HepG2 (cell line): ENCODE data around the gene CFAP210. TPM values are rescaled to one million over a fixed set of nuclear protein-coding genes. Genes with fewer than 3 reads are reported as not detected.

ENCODE experiments used
- ATF7 ChIP-seq, 2 experiments: fragments of 450-650 bp in 1 of 2; sonication (generic) in 1 of 2; formaldehyde crosslinking in 1 of 2; IDR thresholded peaks; 2 replicates each; pipeline versions ENCODE4 v1.4.0 to v1.6.1; 2016 to 2020; ENCODE audit warnings: antibody characterized with exemption in 1 of 2, mild to moderate bottlenecking in 1 of 2, missing genetic modification reagents in 1 of 2
- FOXK2 ChIP-seq: fragments of 450-650 bp; IDR thresholded peaks from 2 replicates; pipeline ENCODE4 v1.6.1; 2016
- FOXM1 ChIP-seq: sonication (generic); formaldehyde crosslinking; IDR thresholded peaks from 2 replicates; pipeline ENCODE4 v1.5.0; 2020; ENCODE audit warnings: missing genetic modification reagents
- GPN1 ChIP-seq: sonication (generic); formaldehyde crosslinking; IDR thresholded peaks from 2 replicates; pipeline ENCODE4 v1.5.1; 2020; ENCODE audit warnings: missing genetic modification reagents, borderline replicate concordance
- HDAC1 ChIP-seq: sonication (generic); formaldehyde crosslinking; IDR thresholded peaks from 2 replicates; pipeline ENCODE4 v1.5.1; 2020; ENCODE audit warnings: mild to moderate bottlenecking, missing genetic modification reagents
- HIVEP1 ChIP-seq: sonication (generic); formaldehyde crosslinking; IDR thresholded peaks from 2 replicates; pipeline ENCODE4 v1.4.0; 2020; ENCODE audit warnings: mild to moderate bottlenecking, missing genetic modification reagents
- KDM1A ChIP-seq: IDR thresholded peaks from 2 replicates; pipeline ENCODE4 v1.6.1; 2016; ENCODE audit warnings: missing compliant biosample characterization
- MED1 ChIP-seq: sonication (generic); formaldehyde crosslinking; IDR thresholded peaks from 2 replicates; pipeline ENCODE4 v1.4.0; 2020; ENCODE audit warnings: missing genetic modification reagents
- MIER2 ChIP-seq: IDR thresholded peaks from 2 replicates; pipeline ENCODE4 v1.6.1; 2016; ENCODE audit warnings: missing biosample characterization, missing genetic modification reagents
- NBN ChIP-seq: fragments of 450-650 bp; conservative IDR thresholded peaks from 2 replicates; pipeline ENCODE4 v1.6.1; 2017
- NCOA5 ChIP-seq: sonication (generic); formaldehyde crosslinking; IDR thresholded peaks from 2 replicates; pipeline ENCODE4 v1.4.0; 2020; ENCODE audit warnings: missing genetic modification reagents
- RBFOX2 ChIP-seq: fragments of 200-400 bp; formaldehyde crosslinking; IDR thresholded peaks from 2 replicates; pipeline ENCODE4 v1.6.1; 2017; ENCODE audit warnings: low read depth, mild to moderate bottlenecking, low read length
- RFX5 ChIP-seq: IDR thresholded peaks from 2 replicates; pipeline ENCODE4 v1.6.1; 2011; ENCODE audit warnings: low read depth, low read length, improper control_type of control experiment
- SIX1 ChIP-seq: sonication (generic); formaldehyde crosslinking; IDR thresholded peaks from 2 replicates; pipeline ENCODE4 v1.4.0; 2020; ENCODE audit warnings: missing genetic modification reagents, borderline replicate concordance
- SP2 ChIP-seq: sonication (generic); formaldehyde crosslinking; IDR thresholded peaks from 2 replicates; pipeline ENCODE4 v1.5.1; 2020; ENCODE audit warnings: mild to moderate bottlenecking, missing genetic modification reagents
- ZKSCAN1 ChIP-seq: fragments of 150-350 bp; IDR thresholded peaks from 2 replicates; pipeline ENCODE4 v1.6.1; 2014; ENCODE audit warnings: low read length
- ZMYM3 ChIP-seq: sonication (generic); formaldehyde crosslinking; IDR thresholded peaks from 2 replicates; pipeline ENCODE4 v1.5.1; 2020; ENCODE audit warnings: mild to moderate bottlenecking, missing genetic modification reagents
- ZNF24 ChIP-seq: fragments of 450-650 bp; IDR thresholded peaks from 2 replicates; pipeline ENCODE4 v1.6.1; 2017; ENCODE audit warnings: antibody characterized with exemption, mild to moderate bottlenecking
- ZNF260 ChIP-seq: sonication (generic); formaldehyde crosslinking; IDR thresholded peaks from 2 replicates; pipeline ENCODE4 v1.4.0; 2020; ENCODE audit warnings: missing genetic modification reagents, low read depth, mild to moderate bottlenecking, borderline replicate concordance
- ZNF292 ChIP-seq: sonication (generic); formaldehyde crosslinking; IDR thresholded peaks from 2 replicates; pipeline ENCODE4 v1.8.1; 2022; ENCODE audit warnings: mild to moderate bottlenecking, low read depth, missing genetic modification reagents, borderline replicate concordance
- ZNF878 ChIP-seq: sonication (generic); formaldehyde crosslinking; IDR thresholded peaks from 2 replicates; pipeline ENCODE4 v1.8.1; 2023; ENCODE audit warnings: mild to moderate bottlenecking, missing genetic modification reagents, moderate library complexity
- ZSCAN31 ChIP-seq: sonication (generic); formaldehyde crosslinking; IDR thresholded peaks from 2 replicates; pipeline ENCODE4 v1.5.0; 2020; ENCODE audit warnings: low read depth, mild to moderate bottlenecking, missing genetic modification reagents
- polyA plus RNA-seq, 8 experiments: library from polyadenylated mRNA; depleted of rRNA in 3 of 8; stranded (reverse) in 7 of 8; unstranded in 1 of 8; fragments of >200 nt; fragmentation: Illumina TruSeq in 4 of 8; extraction: Trizol in 4 of 8; gene quantifications; 2 replicates each; pipeline versions ENCODE4 v1.2.1 to v1.2.3, GENCODE V29; 2011 to 2016; ENCODE audit warnings: low read depth in 4 of 8, missing spikeins in 1 of 8, mixed read lengths in 1 of 8; ENCODE audit not compliant: insufficient read depth in 1 of 8
- total RNA-seq, 5 experiments: library from RNA; depleted of rRNA; stranded (reverse); fragments of >200 nt; fragmentation: Illumina TruSeq; extraction: Trizol; gene quantifications; 2 replicates each; pipeline ENCODE4 v1.2.3, GENCODE V29; 2016; ENCODE audit warnings: low read depth in 1 of 5
- TF ChIP-seq, protein P1 (sequence below): sonication (generic); formaldehyde crosslinking; IDR thresholded peaks from 2 replicates; pipeline ENCODE4 v1.4.0; 2020; ENCODE audit warnings: missing genetic modification reagents
- TF ChIP-seq, protein P2 (sequence below): IDR thresholded peaks from 2 replicates; pipeline ENCODE4 v1.6.1; 2016
- TF ChIP-seq, protein P3 (sequence below): IDR thresholded peaks from 2 replicates; pipeline ENCODE4 v1.6.1; 2016; ENCODE audit warnings: low read depth
- TF ChIP-seq, protein P4 (sequence below): sonication (generic); formaldehyde crosslinking; IDR thresholded peaks from 2 replicates; pipeline ENCODE4 v1.4.0; 2020; ENCODE audit warnings: low read depth, mild to moderate bottlenecking, missing genetic modification reagents

The CFAP210 gene
- total and polyA plus RNA-seq, 2 of the 13 experiments (the other 11 are each of a cell fraction or from before 2014, with no cell fraction given): 0.18 TPM; not detected in 1

DNA sequence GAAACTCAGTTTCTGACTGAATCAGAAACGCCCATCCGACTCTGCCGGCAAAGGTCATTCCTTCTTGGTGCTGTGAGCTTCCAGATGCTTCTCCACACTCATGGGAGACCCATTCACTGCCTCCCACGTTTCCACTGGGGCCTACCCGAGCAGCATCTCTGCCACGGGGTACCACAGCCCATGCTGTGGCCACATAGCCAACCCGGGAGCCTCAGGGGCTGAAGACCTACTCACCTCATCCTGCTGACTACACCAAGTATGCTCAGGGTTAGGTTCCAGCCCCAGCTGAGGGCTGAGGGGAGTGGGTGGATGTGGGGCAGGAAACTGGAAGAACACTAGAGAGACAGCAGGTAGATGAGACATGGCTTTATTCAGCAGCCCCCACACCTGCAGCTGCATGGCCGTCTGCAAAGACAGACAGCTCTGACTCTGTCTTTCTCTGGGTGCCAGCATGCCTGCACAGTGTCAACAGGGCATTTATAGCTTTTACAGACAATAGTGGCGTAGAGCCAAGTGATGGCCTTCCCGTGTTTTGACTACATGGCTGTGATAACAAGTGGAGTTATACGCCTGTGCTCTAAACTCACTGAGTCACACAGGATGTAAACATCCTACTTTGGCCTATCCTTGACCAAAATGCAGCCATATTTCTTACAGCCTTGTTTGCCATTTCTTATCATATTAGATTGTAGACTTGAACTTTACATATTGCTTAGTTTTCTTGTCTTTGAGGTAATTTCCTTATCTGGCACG, 22.9 kb upstream of the CFAP210 start (continued):
- TF ChIP-seq, protein P1, sequence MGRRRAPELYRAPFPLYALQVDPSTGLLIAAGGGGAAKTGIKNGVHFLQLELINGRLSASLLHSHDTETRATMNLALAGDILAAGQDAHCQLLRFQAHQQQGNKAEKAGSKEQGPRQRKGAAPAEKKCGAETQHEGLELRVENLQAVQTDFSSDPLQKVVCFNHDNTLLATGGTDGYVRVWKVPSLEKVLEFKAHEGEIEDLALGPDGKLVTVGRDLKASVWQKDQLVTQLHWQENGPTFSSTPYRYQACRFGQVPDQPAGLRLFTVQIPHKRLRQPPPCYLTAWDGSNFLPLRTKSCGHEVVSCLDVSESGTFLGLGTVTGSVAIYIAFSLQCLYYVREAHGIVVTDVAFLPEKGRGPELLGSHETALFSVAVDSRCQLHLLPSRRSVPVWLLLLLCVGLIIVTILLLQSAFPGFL (CRISPR knock-in tag): no peak
- TF ChIP-seq ZMYM3 (CRISPR knock-in tag): no peak
- TF ChIP-seq SP2 (CRISPR knock-in tag): no peak
- TF ChIP-seq MED1: peak; percentile 84
- TF ChIP-seq RFX5: no peak
- peak; percentile 59; the same call in 1 of the 2 replicates for TF ChIP-seq ZNF292 (CRISPR knock-in tag)
- TF ChIP-seq MIER2 (CRISPR knock-in tag): no peak
- TF ChIP-seq ZSCAN31 (CRISPR knock-in tag): no peak
- no peak for TF ChIP-seq ZNF24
- peak; percentile 63 for TF ChIP-seq HDAC1 (CRISPR knock-in tag)
- TF ChIP-seq, protein P2, sequence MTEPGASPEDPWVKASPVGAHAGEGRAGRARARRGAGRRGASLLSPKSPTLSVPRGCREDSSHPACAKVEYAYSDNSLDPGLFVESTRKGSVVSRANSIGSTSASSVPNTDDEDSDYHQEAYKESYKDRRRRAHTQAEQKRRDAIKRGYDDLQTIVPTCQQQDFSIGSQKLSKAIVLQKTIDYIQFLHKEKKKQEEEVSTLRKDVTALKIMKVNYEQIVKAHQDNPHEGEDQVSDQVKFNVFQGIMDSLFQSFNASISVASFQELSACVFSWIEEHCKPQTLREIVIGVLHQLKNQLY: no peak
- TF ChIP-seq ZNF878 (CRISPR knock-in tag): no peak
- no peak for TF ChIP-seq GPN1
- 0 out of 2 replicates have a peak, but pooled peaks have one; percentile 66 for TF ChIP-seq KDM1A
- TF ChIP-seq NBN: no peak
- TF ChIP-seq ATF7 (IDR thresholded peaks at IDR 0.05): no peak
- TF ChIP-seq ATF7 (CRISPR knock-in tag; IDR thresholded peaks at IDR 0.05): no peak
- TF ChIP-seq FOXM1 (CRISPR knock-in tag): no peak
- peak; percentile 84 for TF ChIP-seq FOXK2
- TF ChIP-seq SIX1 (CRISPR knock-in tag): no peak
- no peak for TF ChIP-seq ZKSCAN1
- TF ChIP-seq, protein P3, sequence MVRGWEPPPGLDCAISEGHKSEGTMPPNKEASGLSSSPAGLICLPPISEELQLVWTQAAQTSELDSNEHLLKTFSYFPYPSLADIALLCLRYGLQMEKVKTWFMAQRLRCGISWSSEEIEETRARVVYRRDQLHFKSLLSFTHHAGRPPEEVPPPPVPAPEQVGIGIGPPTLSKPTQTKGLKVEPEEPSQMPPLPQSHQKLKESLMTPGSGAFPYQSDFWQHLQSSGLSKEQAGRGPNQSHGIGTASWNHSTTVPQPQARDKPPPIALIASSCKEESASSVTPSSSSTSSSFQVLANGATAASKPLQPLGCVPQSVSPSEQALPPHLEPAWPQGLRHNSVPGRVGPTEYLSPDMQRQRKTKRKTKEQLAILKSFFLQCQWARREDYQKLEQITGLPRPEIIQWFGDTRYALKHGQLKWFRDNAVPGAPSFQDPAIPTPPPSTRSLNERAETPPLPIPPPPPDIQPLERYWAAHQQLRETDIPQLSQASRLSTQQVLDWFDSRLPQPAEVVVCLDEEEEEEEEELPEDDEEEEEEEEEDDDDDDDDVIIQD (CRISPR knock-in tag): peak; percentile 66; the same call in 1 of the 2 replicates
- TF ChIP-seq RBFOX2: no peak
- no peak for TF ChIP-seq NCOA5
- TF ChIP-seq HIVEP1: 0 out of 2 replicates have a peak, but pooled peaks have one; percentile 39
- TF ChIP-seq ZNF260 (CRISPR knock-in tag): no peak
- TF ChIP-seq, protein P4, sequence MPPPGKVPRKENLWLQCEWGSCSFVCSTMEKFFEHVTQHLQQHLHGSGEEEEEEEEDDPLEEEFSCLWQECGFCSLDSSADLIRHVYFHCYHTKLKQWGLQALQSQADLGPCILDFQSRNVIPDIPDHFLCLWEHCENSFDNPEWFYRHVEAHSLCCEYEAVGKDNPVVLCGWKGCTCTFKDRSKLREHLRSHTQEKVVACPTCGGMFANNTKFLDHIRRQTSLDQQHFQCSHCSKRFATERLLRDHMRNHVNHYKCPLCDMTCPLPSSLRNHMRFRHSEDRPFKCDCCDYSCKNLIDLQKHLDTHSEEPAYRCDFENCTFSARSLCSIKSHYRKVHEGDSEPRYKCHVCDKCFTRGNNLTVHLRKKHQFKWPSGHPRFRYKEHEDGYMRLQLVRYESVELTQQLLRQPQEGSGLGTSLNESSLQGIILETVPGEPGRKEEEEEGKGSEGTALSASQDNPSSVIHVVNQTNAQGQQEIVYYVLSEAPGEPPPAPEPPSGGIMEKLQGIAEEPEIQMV (CRISPR knock-in tag): no peak
